Ectodermal cell (in vitro differentiated cells): ENCODE measurements around the gene CSNK1G1.
"Not testable (repeated sequence)": the region's sequence is repeated elsewhere in the genome, so short reads cannot be mapped to it uniquely, and the experiment has no call there.

Experiments used
- H3K27ac ChIP-seq: 2 replicates; pipeline ENCODE4 v1.7.0; 2013; ENCODE audit warnings: mild to moderate bottlenecking, low read depth, low read length; ENCODE audit not compliant: insufficient read depth, poor library complexity, severe bottlenecking
- H3K27me3 ChIP-seq: 2 replicates; pipeline ENCODE4 v1.7.0; 2013; ENCODE audit warnings: mild to moderate bottlenecking, low read length; ENCODE audit not compliant: insufficient read depth, control insufficient read depth, poor library complexity, severe bottlenecking
- H3K36me3 ChIP-seq: one replicate; pipeline ENCODE4 v1.7.0; 2013; ENCODE audit warnings: low read length; ENCODE audit not compliant: control insufficient read depth, insufficient read depth
- H3K4me1 ChIP-seq: one replicate; pipeline ENCODE4 v1.7.0; 2013; ENCODE audit warnings: low read length; ENCODE audit not compliant: control insufficient read depth, insufficient read depth
- H3K4me3 ChIP-seq: 2 replicates; pipeline ENCODE4 v1.7.0; 2013; ENCODE audit warnings: low read depth, low read length, control low read depth; ENCODE audit not compliant: insufficient read depth
- H3K9me3 ChIP-seq: 2 replicates; pipeline ENCODE4 v1.7.0; 2013; ENCODE audit warnings: mild to moderate bottlenecking, low read length, moderate library complexity; ENCODE audit not compliant: control insufficient read depth
- WGBS, 2 experiments: methylation state at CpG; one replicate each; pipeline ENCODE4 v1.1.7; 2013; ENCODE audit warnings: missing lambda C conversion rate in 2 of 2; 5-methylcytosine and 5-hydroxymethylcytosine counted together

CSNK1G1 gene

DNA sequence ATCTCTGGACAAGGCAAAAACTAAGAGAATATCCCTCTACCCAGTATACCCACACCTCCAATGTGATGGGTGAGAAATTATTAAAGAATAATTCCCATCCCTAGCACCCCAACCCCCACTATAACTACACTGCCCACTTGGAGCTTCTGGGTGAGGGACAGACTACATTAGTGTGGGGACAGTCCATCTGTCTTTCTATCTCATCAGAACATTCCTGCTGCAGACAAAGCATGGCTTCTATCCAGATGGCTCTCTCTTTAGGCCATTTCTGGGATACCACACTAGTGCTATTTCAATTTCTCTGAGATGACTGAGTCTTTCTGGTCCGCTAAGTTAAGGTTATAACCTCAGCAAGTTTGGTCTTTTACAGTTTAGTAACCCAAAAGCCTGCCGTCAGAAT lies 6.6 kb downstream of the CSNK1G1 start:
- H3K4me3 ChIP-seq = no peak overlapping the region
- no peak overlapping the region for H3K27ac ChIP-seq

DNA sequence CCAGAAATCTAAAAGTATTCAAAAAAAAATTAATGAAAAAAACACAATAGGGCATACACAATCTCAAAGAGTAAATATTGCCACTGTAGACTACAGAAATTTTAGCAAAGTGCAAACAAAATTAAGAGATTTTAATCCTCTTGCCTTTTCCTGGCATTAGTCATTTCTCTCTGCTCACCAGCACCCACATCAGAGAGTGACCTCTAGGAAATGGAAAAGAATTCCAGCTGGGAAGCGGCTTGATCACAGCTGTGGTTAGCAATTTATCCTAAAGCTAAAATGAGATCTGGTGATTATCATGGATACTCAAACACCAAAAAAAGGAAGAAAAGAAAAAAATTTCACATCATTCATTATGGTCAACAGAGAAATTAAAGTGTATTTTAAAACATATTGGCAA lies 7.5 kb downstream of the CSNK1G1 start:
- H3K9me3 ChIP-seq = no peaks in the 10 kb centered on the region
- H3K36me3 ChIP-seq = no peaks in the 10 kb centered on the region
- no peaks in the 10 kb centered on the region for H3K27me3 ChIP-seq
- no peak overlapping the region for H3K27ac ChIP-seq
- no peaks in the 10 kb centered on the region for H3K4me1 ChIP-seq
- H3K4me3 ChIP-seq = no peak overlapping the region
- no CpG with 5 or more reads among the region's 1 CpG for WGBS, 2 experiments

More for the DNA sequence above, 6.6 kb downstream of the CSNK1G1 start:
- Histone ChIP-seq H3K4me1 (no peaks in the 10 kb centered on the region), H3K9me3 (no peaks in the 10 kb centered on the region), H3K36me3 (no peaks in the 10 kb centered on the region), H3K27me3 (no peaks in the 10 kb centered on the region)
- 93 to 99% methylated on average over 2 of the region's 2 CpGs for WGBS, 2 experiments

- not testable (repeated sequence) for H3K27ac ChIP-seq, H3K27me3 ChIP-seq, H3K9me3 ChIP-seq, H3K4me1 ChIP-seq, H3K4me3 ChIP-seq, H3K36me3 ChIP-seq
- 94 to 97% methylated on average over 4 of the region's 6 CpGs for WGBS, 2 experiments
Observed at GRCh38 chr15:64346242-64346641, 9.7 kb downstream of the CSNK1G1 start.

DNA sequence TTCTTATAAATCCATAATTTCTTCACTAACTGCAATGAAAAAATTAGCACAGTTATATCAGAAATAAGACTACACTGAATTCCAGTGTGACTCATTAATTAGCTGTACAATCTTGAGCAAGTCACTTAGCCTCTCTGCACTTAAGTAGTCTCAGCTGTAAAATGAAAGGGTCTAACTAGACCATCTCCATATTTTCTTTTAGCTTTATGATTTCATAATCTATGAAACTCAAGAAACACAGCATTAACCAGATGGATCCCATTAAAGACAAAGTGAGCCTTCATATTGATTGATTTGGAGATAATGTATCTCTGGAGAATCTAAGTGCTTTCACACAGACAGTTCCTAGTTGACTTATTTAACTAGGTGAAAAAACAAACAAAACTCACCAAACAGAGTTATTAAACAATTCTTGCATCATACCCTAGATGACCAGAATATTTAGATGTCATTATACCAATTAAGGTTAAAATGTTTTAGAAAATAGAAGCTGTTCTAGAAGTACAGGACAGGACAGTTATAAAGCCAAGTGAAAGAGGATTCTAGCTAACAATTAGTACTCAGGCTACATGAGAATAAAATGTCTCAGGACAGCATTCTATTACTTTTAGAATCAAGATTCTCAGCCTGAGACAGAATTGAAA lies 11.2 kb downstream of the CSNK1G1 start:
- H3K36me3 ChIP-seq = no peaks in the 10 kb centered on the region
- no peaks in the 10 kb centered on the region for H3K9me3 ChIP-seq
- no peaks in the 10 kb centered on the region for H3K4me1 ChIP-seq
- H3K27ac ChIP-seq = no peak overlapping the region
- H3K4me3 ChIP-seq = no peak overlapping the region
- H3K27me3 ChIP-seq = no peaks in the 10 kb centered on the region

DNA sequence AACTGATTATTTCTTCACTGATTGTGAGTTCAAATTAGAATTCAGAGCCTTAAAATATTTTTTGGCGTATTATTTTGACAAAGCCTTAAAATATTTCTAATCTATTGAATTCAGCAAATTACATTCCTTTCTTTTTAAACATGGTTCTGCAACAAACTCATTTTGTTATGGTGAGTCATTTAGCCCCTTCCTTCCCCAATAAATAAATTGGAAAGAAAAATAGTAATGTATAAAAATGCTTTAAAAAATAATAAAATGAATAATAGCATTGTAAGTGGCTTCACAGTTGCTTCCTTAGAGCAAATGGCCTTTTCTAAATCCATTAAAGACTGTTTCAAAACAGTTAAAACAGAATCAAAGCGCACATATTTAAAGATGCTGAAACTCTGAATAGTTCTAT lies 12.1 kb downstream of the CSNK1G1 start:
- H3K4me1 ChIP-seq = no peaks in the 10 kb centered on the region
- no peaks in the 10 kb centered on the region for H3K36me3 ChIP-seq
- H3K9me3 ChIP-seq = no peaks in the 10 kb centered on the region
- no peaks in the 10 kb centered on the region for H3K27me3 ChIP-seq
- no peak overlapping the region for H3K27ac ChIP-seq
- WGBS, 2 experiments = 91 to 100% methylated on average over 1 to 2 of the region's 2 CpGs
- no peak overlapping the region for H3K4me3 ChIP-seq

DNA sequence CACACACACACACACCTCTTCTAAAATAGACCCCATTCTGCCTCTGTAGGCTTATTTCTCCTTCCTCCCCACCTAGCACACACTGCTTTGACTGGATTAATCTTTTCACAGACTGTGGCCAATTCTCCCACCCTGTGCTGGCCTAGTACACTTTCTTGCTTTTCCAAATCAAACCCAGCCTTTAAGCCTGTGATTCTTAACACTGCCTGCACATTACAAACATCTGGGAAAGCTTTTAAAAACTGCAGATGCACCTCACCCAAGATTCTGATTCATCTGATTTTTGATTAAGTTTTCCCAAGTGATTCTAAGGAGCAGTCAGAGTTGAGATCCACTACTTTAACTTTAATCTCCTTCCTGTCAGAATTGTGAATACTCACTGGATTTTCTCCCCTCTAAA lies 12.8 kb downstream of the CSNK1G1 start:
- H3K9me3 ChIP-seq = no peaks in the 10 kb centered on the region
- H3K4me1 ChIP-seq = no peaks in the 10 kb centered on the region
- H3K36me3 ChIP-seq = no peaks in the 10 kb centered on the region
- H3K4me3 ChIP-seq = no peak overlapping the region
- H3K27me3 ChIP-seq = no peaks in the 10 kb centered on the region
- H3K27ac ChIP-seq = no peak overlapping the region

DNA sequence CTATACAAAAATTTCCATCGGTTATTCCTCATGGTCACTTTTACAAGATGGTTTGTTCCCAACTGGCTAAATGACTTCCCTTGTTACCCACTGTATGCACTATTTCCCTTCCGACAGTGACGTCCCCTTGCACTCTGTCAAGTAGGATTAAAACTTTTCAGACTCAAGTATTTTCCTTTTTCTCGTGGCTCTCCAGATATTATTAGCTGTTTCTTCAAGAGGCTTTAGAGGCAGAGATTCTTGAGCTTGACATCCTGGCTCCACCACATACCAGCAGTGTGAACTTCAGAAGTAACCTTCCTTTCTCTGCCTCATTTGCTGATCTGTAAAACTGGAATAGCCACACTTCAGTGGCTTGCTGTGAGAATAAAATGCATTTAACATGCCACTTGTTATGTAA lies 14.0 kb downstream of the CSNK1G1 start:
- WGBS, 2 experiments = 95% methylated on average over 4 of the region's 4 CpGs

DNA sequence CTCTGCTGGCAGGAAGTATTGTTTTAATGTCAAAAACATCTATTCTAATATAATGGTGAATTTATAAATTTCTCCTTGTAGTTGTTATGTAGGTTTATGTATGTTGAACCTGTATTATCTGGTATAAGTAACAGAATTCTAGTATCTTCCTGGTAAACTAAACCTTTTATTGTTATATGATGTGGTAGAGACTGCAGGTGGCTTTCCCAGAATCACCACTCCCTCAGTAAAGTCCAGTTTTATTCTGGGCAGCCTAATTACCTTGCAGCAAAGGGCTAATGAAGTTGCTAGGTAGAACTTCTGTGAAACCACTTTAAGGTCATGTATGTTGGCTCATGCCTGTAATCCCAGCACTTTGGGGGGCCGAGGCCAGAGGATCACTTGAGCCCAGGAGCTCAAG lies 15.6 kb downstream of the CSNK1G1 start:
- no peaks in the 10 kb centered on the region for H3K9me3 ChIP-seq

More for the DNA sequence above, 14.0 kb downstream of the CSNK1G1 start:
- H3K9me3 ChIP-seq = no peaks in the 10 kb centered on the region
- H3K4me1 ChIP-seq = no peaks in the 10 kb centered on the region
- no peaks in the 10 kb centered on the region for H3K27me3 ChIP-seq
- H3K27ac ChIP-seq = no peak overlapping the region
- no peaks in the 10 kb centered on the region for H3K36me3 ChIP-seq
- H3K4me3 ChIP-seq = no peak overlapping the region

GRCh38 chr15:64337761-64338160 lies 18.2 kb downstream of the CSNK1G1 start:
- Histone ChIP-seq H3K27ac (no peak overlapping the region), H3K27me3 (no peaks in the 10 kb centered on the region), H3K4me3 (no peak overlapping the region), H3K9me3 (no peaks in the 10 kb centered on the region), H3K4me1 (no peaks in the 10 kb centered on the region), H3K36me3 (no peaks in the 10 kb centered on the region)
- 100% methylated on average over 2 of the region's 2 CpGs; no CpG with 5 or more reads in 1 of the 2 experiments for whole genome bisulfite sequencing, 2 experiments

More for the DNA sequence above, 15.6 kb downstream of the CSNK1G1 start:
- Histone ChIP-seq H3K4me1 (no peaks in the 10 kb centered on the region), H3K27ac (no peak overlapping the region), H3K27me3 (no peaks in the 10 kb centered on the region), H3K4me3 (no peak overlapping the region), H3K36me3 (no peaks in the 10 kb centered on the region)
- 91 to 95% methylated on average over 1 of the region's 1 CpG for WGBS, 2 experiments

DNA sequence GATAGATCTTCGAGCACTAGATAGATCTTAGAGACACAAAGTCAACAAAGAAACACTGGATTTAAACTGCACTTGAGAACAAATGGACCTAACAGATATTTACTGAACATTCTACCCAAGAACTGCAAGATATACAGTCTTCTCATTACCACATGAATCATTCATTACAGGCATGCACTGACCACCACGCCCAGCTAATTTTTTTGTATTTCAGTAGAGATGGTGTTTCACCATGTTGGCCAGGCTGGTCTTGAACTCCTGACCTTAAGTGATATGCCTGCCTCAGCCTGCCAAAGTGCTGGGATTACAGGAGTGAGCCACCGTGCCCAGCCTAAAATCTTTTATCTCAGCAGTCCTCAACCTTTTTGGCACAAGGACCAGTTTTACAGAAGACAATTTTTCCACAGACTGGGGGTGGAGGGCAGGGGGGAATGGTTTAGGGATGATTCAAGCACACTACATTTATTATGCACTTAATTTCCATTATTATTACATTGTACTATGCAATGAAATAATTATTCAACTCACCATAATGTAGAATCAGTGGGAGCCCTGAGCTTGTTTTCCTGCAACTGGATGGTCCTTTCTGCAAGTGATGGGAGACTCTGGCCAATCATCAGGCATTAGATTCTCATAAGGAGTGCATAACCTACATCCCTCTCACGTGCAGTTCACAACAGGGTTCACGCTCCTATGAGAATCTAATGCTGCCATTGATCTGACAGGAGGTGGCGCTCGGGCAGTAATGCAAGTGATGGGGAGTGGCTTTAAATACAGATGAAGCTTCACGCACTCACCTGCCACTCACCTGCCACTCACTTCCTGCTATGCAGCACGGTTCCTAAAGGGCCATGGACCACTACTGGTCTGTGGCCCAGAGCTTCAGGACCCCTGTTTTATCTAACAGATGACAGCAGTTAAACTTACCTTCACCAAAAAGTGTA lies 21.7 kb downstream of the CSNK1G1 start:
- Histone ChIP-seq H3K9me3 (no peaks in the 10 kb centered on the region), H3K4me3 (no peak overlapping the region), H3K27me3 (no peaks in the 10 kb centered on the region), H3K36me3 (no peaks in the 10 kb centered on the region), H3K4me1 (no peaks in the 10 kb centered on the region), H3K27ac (no peak overlapping the region)
- 79 to 84% methylated on average over 9 of the region's 9 CpGs for WGBS, 2 experiments
